Endothelial cell (in vitro differentiated cells): ENCODE data around the gene NEUROD2. TPM values are rescaled to one million over a fixed set of nuclear protein-coding genes. Genes with fewer than 3 reads are reported as not detected.
"Not testable (repeated sequence)": the region's sequence is repeated elsewhere in the genome, so short reads cannot be mapped to it uniquely, and the experiment has no call there.

Experiments used
- DNase-seq: peaks from one replicate; pipeline ENCODE4 v3.0.0; 2021; ENCODE audit warnings: low spot score
- H3K27ac Mint-ChIP-seq: one replicate; pipeline ENCODE4 v1.8.0; 2021; ENCODE audit warnings: mixed read lengths, inconsistent platforms; ENCODE audit not compliant: unreplicated experiment
- H3K27me3 Mint-ChIP-seq: one replicate; pipeline ENCODE4 v1.8.0; 2021; ENCODE audit warnings: mild to moderate bottlenecking, moderate library complexity, mixed read lengths, inconsistent platforms; ENCODE audit not compliant: unreplicated experiment
- H3K36me3 Mint-ChIP-seq: one replicate; pipeline ENCODE4 v1.8.0; 2021; ENCODE audit warnings: mild to moderate bottlenecking, low read depth, mixed read lengths, inconsistent platforms; ENCODE audit not compliant: unreplicated experiment
- H3K4me1 Mint-ChIP-seq: one replicate; pipeline ENCODE4 v1.8.0; 2021; ENCODE audit warnings: mild to moderate bottlenecking, mixed read lengths, inconsistent platforms; ENCODE audit not compliant: unreplicated experiment
- H3K4me3 Mint-ChIP-seq: one replicate; pipeline ENCODE4 v1.8.0; 2021; ENCODE audit warnings: mild to moderate bottlenecking, mixed read lengths, inconsistent platforms; ENCODE audit not compliant: unreplicated experiment
- H3K9me3 Mint-ChIP-seq: one replicate; pipeline ENCODE4 v1.8.0; 2021; ENCODE audit warnings: mixed read lengths, inconsistent platforms; ENCODE audit not compliant: unreplicated experiment
- total RNA-seq: library from RNA; stranded (reverse); fragmentation: NEBNext Ultra II Directional; extraction: Animal tissue kit (Norgen Biotek cat#: 25700); gene quantifications from one replicate; pipeline ENCODE4 v1.2.1, GENCODE V29; 2021; ENCODE audit not compliant: unreplicated experiment
- TF ChIP-seq, protein P1 (sequence below): fragments of 200-600 bp; sonication (generic); IDR thresholded peaks from one replicate; pipeline ENCODE4 v1.5.0; 2021; ENCODE audit warnings: antibody characterized with exemption; ENCODE audit not compliant: unreplicated experiment

The NEUROD2 gene
- total RNA-seq, 1 donor from 2014 or later, result not detected

DNA sequence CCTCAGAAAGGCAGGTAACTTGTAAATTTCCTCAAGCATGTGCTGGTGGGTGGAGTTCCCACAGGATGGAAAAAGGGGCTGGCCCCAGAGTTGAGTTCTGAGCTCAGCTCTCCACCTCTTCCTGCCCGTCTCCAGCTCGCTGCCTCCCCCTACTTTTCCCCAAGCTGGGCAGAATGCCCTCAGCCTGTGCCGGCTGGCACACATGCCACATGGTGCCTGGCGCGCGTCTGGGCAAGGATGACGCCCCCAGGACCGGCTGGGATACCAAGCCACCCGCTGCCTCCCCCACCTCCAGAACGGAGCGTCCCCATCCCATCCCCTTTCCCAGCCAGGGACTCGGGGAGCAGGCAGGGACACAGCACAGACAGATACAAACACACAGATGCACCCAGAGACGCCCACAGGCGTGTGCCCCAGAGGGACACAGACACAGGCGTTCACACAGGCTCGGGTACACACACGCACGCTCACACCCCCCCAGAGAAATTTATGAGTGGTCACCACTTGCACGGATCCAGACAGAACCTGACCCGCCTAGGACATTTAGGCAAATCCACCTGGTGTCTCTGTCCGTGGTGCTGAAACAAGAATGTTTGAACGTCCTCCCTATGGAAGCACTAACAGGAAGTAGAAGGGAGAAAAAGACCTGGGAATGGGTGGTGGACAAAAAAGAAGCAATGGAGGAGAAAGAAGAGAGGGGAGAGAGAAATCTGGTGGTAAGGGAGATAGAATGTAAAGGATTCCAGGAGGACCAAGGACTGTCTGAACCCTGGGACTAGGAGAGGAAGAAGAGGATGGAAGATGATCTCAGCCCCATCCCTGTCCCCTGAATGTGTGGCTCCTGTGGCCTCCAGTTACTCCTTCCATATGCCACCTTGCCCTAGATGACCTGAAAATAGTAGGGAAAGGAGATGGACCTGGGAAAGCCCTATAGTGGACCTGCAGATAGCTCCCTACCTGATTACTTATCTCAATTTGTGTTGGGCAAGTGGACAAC lies 15.5 kb downstream of the NEUROD2 start:
- Mint-ChIP-seq H3K4me3 (no peak overlapping the region), H3K36me3 (no peaks in the 10 kb centered on the region), H3K27ac (no peak overlapping the region), H3K4me1 (peaks cover 4% of the 10 kb centered on the region), H3K27me3 (peaks cover 34% of the 10 kb centered on the region), H3K9me3 (no peaks in the 10 kb centered on the region)
- DNase-seq, result peak; percentile 58
- TF ChIP-seq, protein P1, sequence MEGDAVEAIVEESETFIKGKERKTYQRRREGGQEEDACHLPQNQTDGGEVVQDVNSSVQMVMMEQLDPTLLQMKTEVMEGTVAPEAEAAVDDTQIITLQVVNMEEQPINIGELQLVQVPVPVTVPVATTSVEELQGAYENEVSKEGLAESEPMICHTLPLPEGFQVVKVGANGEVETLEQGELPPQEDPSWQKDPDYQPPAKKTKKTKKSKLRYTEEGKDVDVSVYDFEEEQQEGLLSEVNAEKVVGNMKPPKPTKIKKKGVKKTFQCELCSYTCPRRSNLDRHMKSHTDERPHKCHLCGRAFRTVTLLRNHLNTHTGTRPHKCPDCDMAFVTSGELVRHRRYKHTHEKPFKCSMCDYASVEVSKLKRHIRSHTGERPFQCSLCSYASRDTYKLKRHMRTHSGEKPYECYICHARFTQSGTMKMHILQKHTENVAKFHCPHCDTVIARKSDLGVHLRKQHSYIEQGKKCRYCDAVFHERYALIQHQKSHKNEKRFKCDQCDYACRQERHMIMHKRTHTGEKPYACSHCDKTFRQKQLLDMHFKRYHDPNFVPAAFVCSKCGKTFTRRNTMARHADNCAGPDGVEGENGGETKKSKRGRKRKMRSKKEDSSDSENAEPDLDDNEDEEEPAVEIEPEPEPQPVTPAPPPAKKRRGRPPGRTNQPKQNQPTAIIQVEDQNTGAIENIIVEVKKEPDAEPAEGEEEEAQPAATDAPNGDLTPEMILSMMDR, result no peak

DNA sequence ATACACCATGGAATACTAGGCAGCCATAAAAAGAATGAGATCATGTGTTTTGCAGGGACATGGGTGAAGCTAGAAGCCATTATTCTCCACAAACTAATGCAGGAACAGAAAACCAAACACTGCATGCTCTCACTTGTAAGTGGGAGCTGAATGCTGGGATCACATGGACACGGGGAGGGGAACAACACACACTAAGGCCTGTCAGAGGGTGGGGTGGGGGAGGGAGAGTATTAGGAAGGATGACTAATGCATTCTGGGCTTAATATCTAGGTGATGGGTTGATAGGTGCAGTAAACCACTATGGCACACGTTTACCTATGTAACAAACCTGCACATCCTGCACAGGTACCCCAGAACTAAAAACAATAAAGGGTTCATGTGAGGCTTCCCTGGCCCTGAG lies 17.5 kb downstream of the NEUROD2 start:
- peaks cover 22% of the 10 kb centered on the region for H3K27me3 Mint-ChIP-seq
- not testable (repeated sequence) for H3K9me3 Mint-ChIP-seq, DNase-seq, H3K27ac Mint-ChIP-seq, H3K4me1 Mint-ChIP-seq, H3K36me3 Mint-ChIP-seq, H3K4me3 Mint-ChIP-seq

DNA sequence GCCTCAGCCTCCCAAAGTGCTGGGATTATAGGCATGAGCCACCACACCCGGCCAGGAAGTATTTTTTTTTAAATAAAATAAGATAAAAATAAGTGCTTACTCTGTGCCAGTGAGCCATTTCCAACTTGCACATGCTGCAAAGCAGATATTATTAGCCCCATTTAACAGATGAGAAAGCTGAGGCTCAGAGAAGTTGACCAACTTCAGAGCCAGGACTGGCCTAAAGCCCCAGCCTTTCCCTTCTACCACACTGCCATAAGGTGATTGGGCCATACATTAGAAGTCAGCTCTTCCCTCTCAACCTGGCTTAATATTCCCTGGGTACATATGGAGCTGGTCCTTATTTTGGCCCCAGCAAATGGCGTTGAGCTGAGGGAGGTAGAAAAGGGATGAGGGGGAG lies 25.1 kb downstream of the NEUROD2 start:
- Mint-ChIP-seq H3K36me3 (no peaks in the 10 kb centered on the region), H3K4me1 (peaks cover 29% of the 10 kb centered on the region), H3K9me3 (no peaks in the 10 kb centered on the region), H3K4me3 (no peak overlapping the region), H3K27me3 (peaks cover 6% of the 10 kb centered on the region), H3K27ac (no peak overlapping the region)
- TF ChIP-seq, protein P1, result no peak
- DNase-seq, result no peak

DNA sequence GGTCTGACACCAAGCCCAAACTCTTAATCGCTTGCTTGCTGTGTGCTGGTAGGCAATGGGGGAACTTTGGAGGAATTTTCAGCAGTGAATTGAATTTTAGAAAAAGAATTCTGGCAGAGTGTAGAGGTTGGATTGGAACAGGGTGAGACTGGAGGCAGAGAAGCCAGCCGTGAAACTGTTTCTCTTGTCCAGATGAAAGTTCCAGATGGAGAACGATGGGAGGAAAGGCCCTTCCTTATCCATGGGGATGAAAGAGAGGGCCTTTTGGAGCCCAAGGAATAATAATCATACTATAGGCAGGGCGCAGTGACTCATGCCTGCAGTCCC lies 26.0 kb downstream of the NEUROD2 start:
- TF ChIP-seq, protein P1, result no peak

DNA sequence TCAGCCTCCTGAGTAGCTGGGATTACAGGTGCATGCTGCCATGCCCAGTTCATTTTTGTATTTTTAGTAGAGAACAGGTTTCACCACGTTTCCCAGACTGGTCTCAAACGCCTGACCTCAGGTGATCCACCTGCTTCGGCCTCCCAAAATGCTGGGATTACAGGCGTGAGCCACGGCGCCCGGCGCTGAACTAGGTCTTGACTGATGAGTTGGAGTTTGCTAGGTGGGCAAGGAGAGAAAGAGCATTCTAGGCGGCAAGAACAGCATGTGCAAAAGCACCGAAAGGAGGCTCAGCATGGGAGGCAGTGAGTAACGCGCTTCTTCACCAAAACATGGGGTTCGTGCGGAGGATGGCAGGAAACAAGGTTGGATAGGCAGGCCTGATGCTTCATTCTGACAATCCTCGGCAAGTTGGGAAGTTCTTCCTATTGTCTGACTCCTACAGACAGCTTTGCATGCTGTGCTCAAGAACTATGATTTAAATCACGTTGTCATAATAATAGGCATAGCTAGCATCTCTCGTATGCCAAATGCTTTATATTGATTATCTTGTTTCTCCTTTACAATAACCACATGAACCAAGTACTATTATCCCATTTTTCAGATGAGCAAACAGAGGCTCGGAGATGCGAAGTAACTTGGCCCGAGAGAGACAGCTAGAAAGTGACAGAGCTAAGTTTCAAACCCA lies 26.5 kb downstream of the NEUROD2 start:
- Mint-ChIP-seq H3K27me3 (peaks cover 6% of the 10 kb centered on the region), H3K4me3 (no peak overlapping the region), H3K36me3 (no peaks in the 10 kb centered on the region), H3K4me1 (peaks cover 33% of the 10 kb centered on the region), H3K9me3 (no peaks in the 10 kb centered on the region), H3K27ac (peak overlapping the region; percentile 40)
- no peak for DNase-seq
- TF ChIP-seq, protein P1, result no peak

More for the DNA sequence above, 26.0 kb downstream of the NEUROD2 start:
- Mint-ChIP-seq H3K4me3 (no peak overlapping the region), H3K4me1 (peaks cover 29% of the 10 kb centered on the region), H3K27ac (peak overlapping the region; percentile 40), H3K27me3 (peaks cover 6% of the 10 kb centered on the region), H3K36me3 (no peaks in the 10 kb centered on the region), H3K9me3 (no peaks in the 10 kb centered on the region)
- DNase-seq, result no peak
